ENCODE results near the gene EIF3M. TPM values are rescaled to one million over a fixed set of nuclear protein-coding genes. Genes with fewer than 3 reads are reported as not detected.

EIF3M gene
- total and polyA plus RNA-seq, 2 of the 8 experiments (the other 6 are each of a cell fraction or from before 2014, with no cell fraction given): 302 to 444 TPM

DNA sequence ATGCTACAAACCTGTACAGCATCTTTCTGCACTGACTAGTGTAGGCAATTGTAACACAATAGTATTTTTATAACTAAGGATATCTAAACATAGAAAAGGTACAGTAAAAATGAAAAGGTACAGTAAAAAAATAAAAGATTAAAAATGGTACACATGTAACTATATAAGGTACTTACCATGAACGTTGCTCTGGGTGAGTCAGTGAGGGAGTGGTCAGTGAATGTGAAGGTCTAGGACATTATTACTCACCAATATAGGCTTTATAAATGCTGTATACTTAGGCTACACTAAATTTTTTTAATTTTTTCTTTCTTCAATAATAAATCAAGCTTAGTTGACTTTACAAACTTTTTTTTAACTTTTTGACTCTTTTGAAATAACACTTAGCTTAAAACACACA lies 59.9 kb downstream of the EIF3M start:
- Histone ChIP-seq H3K79me2 (ENCODE audit: control insufficient read depth in 1 of 2, insufficient read depth in 2 of 2, low read length in 2 of 2) (no peaks in the 10 kb centered on the region), H3K9ac (replicated peaks in 1 of 4; ENCODE audit: extremely low read depth in 1 of 4, low read depth in 3 of 4, low read length in 3 of 4) (no peak overlapping the region), H3K4me3 (ENCODE audit: extremely low read depth in 1 of 4, insufficient read depth in 2 of 4, low read depth in 3 of 4, low read length in 4 of 4) (no peak overlapping the region), H3K36me3 (ENCODE audit: control insufficient read depth in 2 of 4, insufficient read depth in 4 of 4, low read length in 3 of 4) (no peaks in the 10 kb centered on the region), H3K27ac (ENCODE audit: low read depth, low read length) (no peak overlapping the region), H3K23me2 (ENCODE audit: low read depth, low read length) (no peaks in the 10 kb centered on the region), H3K79me1 (ENCODE audit: low read depth, low read length) (no peaks in the 10 kb centered on the region), H3K4me1 (replicated peaks in 1 of 4; ENCODE audit: control insufficient read depth in 3 of 4, insufficient read depth in 4 of 4, low read length in 3 of 4) (no peaks in the 10 kb centered on the region), H3K4me2 (ENCODE audit: insufficient read depth in 1 of 2, low read depth in 2 of 2, low read length in 2 of 2) (no peak overlapping the region), H3K27me3 (replicated peaks in 1 of 4; ENCODE audit: control insufficient read depth in 3 of 4, extremely low read depth in 1 of 4, insufficient read depth in 3 of 4, low read length in 3 of 4) (no peaks in the 10 kb centered on the region), H3K9me3 (ENCODE audit: insufficient read depth in 2 of 2, low read depth in 1 of 2, low read length in 1 of 2) (no peaks in the 10 kb centered on the region), H3K56ac (replicated peaks; ENCODE audit: insufficient read length, low read depth, low read length) (no peak overlapping the region), H4K8ac (ENCODE audit: extremely low read depth, insufficient read depth, low read length) (no peak overlapping the region), H3K18ac (ENCODE audit: extremely low read depth, low read length) (no peak overlapping the region), H2BK20ac (ENCODE audit: low read length) (no peak overlapping the region), H4K91ac (replicated peaks; ENCODE audit: insufficient read length, low read length) (no peak overlapping the region), H2BK5ac (ENCODE audit: low read depth, low read length) (no peak overlapping the region), H2BK15ac (ENCODE audit: low read length) (no peak overlapping the region), H2BK120ac (replicated peaks; ENCODE audit: low read depth, low read length) (no peak overlapping the region), H3K23ac (ENCODE audit: insufficient read length) (no peak overlapping the region), H3K14ac (ENCODE audit: insufficient read length) (no peak overlapping the region), H4K5ac (ENCODE audit: insufficient read length, low read depth, low read length) (no peak overlapping the region), H4K20me1 (replicated peaks in 1 of 2; ENCODE audit: control insufficient read depth in 1 of 2, insufficient read depth in 2 of 2, low read length in 2 of 2) (no peaks in the 10 kb centered on the region), H2AFZ (ENCODE audit: low read length) (no peak overlapping the region), H2AK5ac (ENCODE audit: low read depth, low read length) (no peak overlapping the region), H2BK12ac (ENCODE audit: low read depth, low read length) (no peak overlapping the region), H3K4ac (replicated peaks; ENCODE audit: insufficient read length, low read depth, low read length) (no peak overlapping the region)
- CTCF ChIA-PET (ENCODE audit: partially characterized antibody): interaction anchor here (0.9 kb wide), 1 partner anchor 16 kb away, joined by 3 read pairs; no protein-coding TSS in a partner anchor
- WGBS, 2 experiments (ENCODE audit: extremely low coverage in 1 of 2, insufficient coverage in 1 of 2, insufficient read length in 1 of 2, insufficient replicate concordance in 2 of 2, low coverage in 1 of 2, low lambda C conversion rate in 2 of 2, missing lambda C conversion rate in 1 of 2): 75% methylated on average over 1 of the region's 1 CpG; no CpG with 5 or more reads in 1 of the 2 experiments
- TF ChIP-seq, protein P1, sequence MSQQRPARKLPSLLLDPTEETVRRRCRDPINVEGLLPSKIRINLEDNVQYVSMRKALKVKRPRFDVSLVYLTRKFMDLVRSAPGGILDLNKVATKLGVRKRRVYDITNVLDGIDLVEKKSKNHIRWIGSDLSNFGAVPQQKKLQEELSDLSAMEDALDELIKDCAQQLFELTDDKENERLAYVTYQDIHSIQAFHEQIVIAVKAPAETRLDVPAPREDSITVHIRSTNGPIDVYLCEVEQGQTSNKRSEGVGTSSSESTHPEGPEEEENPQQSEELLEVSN (IDR thresholded peaks at IDR 0.05): no peak
- TF ChIP-seq PHF8 (conservative IDR thresholded peaks at IDR 0.05; ENCODE audit: low read depth, low read length) (no peak), SUZ12 (IDR thresholded peaks at IDR 0.05; ENCODE audit: low read length) (no peak)
- POLR2A ChIA-PET (ENCODE audit: partially characterized antibody): no interaction called here
- FAIRE-seq (no peak), DNase-seq (ENCODE audit: low read depth in 1 of 2, low spot score in 2 of 2) (no peak)

Other genes with a start within 250 kb of the EIF3M start
- 0.17 and 0.21 TPM in 2 replicates for gene WT1, start 148.3 kb upstream of the EIF3M start, total RNA-seq (2021; fragmentation: NEBNext Ultra II Directional; extraction: Animal tissue kit (Norgen Biotek cat#: 25700))
- 0.05 TPM in 1 of 2 replicates, not detected in the other for gene WT1, start 148.3 kb upstream of the EIF3M start, polyA plus RNA-seq (2011; rRNA removed)
- not detected in 2 replicates for gene CCDC73, start 210.8 kb downstream of the EIF3M start, total RNA-seq (2021; fragmentation: NEBNext Ultra II Directional; extraction: Animal tissue kit (Norgen Biotek cat#: 25700))
- not detected in 2 replicates for gene CCDC73, start 210.8 kb downstream of the EIF3M start, polyA plus RNA-seq (2011; rRNA removed)
- 1.3 and 1.7 TPM in 2 replicates for gene PRRG4, start 246.1 kb downstream of the EIF3M start, total RNA-seq (2021; fragmentation: NEBNext Ultra II Directional; extraction: Animal tissue kit (Norgen Biotek cat#: 25700))
- gene PRRG4, start 246.1 kb downstream of the EIF3M start, polyA plus RNA-seq (2011; rRNA removed): 0.50 and 0.65 TPM in 2 replicates

Data from H1 (cell line).